Trophoblast cell (in vitro differentiated cells and primary cell): Measurements from ENCODE around the gene JMJD4.

Experiments used
- DNase-seq, 2 donors: peaks; one replicate each; pipeline ENCODE4 v3.0.0-alpha.2; 2016
- H2AFZ ChIP-seq: 2 replicates; pipeline ENCODE4 v1.6.1; 2013; ENCODE audit warnings: low read length, moderate library complexity, mild to moderate bottlenecking; ENCODE audit not compliant: insufficient read depth, poor library complexity
- H2AK5ac ChIP-seq: 2 replicates; pipeline ENCODE4 v1.6.1; 2013; ENCODE audit warnings: mild to moderate bottlenecking, low read length
- H2BK120ac ChIP-seq: 2 replicates; pipeline ENCODE4 v1.6.1; 2013; ENCODE audit warnings: low read length, mild to moderate bottlenecking, moderate library complexity; ENCODE audit not compliant: insufficient read depth, poor library complexity
- H2BK12ac ChIP-seq: 2 replicates; pipeline ENCODE4 v1.6.1; 2013; ENCODE audit warnings: mild to moderate bottlenecking, low read length, moderate library complexity
- H2BK5ac ChIP-seq: 2 replicates; pipeline ENCODE4 v1.6.1; 2013; ENCODE audit warnings: low read length, low read depth, moderate library complexity, mild to moderate bottlenecking; ENCODE audit not compliant: poor library complexity
- H3K14ac ChIP-seq: 2 replicates; pipeline ENCODE4 v1.6.1; 2013; ENCODE audit warnings: mild to moderate bottlenecking, low read length
- H3K18ac ChIP-seq: 2 replicates; pipeline ENCODE4 v1.6.1; 2013; ENCODE audit warnings: mild to moderate bottlenecking, low read length
- H3K23ac ChIP-seq: 2 replicates; pipeline ENCODE4 v1.6.1; 2013; ENCODE audit warnings: low read length
- H3K27ac ChIP-seq: 2 replicates; pipeline ENCODE4 v1.5.1; 2013; ENCODE audit warnings: low read depth, mild to moderate bottlenecking, inconsistent platforms, low read length, moderate library complexity
- H3K27me3 ChIP-seq: 2 replicates; pipeline ENCODE4 v1.6.1; 2013; ENCODE audit warnings: inconsistent platforms, mild to moderate bottlenecking, low read length, moderate library complexity; ENCODE audit not compliant: insufficient read depth
- H3K36me3 ChIP-seq, 2 experiments: 1 replicate in 1 of 2; 2 replicates in 1 of 2; pipeline ENCODE4 v1.6.1; 2013; ENCODE audit warnings: low read length in 2 of 2, mild to moderate bottlenecking in 2 of 2, moderate library complexity in 1 of 2; ENCODE audit not compliant: insufficient read depth in 2 of 2, control insufficient read depth in 1 of 2
- H3K4ac ChIP-seq: 2 replicates; pipeline ENCODE4 v1.6.1; 2013; ENCODE audit warnings: low read depth, mild to moderate bottlenecking, low read length, moderate library complexity
- H3K4me1 ChIP-seq, 2 experiments: 1 replicate in 1 of 2; 2 replicates in 1 of 2; pipeline ENCODE4 v1.6.1; 2013; ENCODE audit warnings: low read length in 2 of 2, mild to moderate bottlenecking in 2 of 2, moderate library complexity in 1 of 2; ENCODE audit not compliant: insufficient read depth in 2 of 2, control insufficient read depth in 1 of 2
- H3K4me2 ChIP-seq: 2 replicates; pipeline ENCODE4 v1.6.1; 2013; ENCODE audit warnings: inconsistent platforms, mild to moderate bottlenecking, low read length, moderate library complexity
- H3K4me3 ChIP-seq: 2 replicates; pipeline ENCODE4 v1.5.1; 2013; ENCODE audit warnings: mild to moderate bottlenecking, low read depth, low read length, inconsistent platforms
- H3K79me1 ChIP-seq: one replicate; pipeline ENCODE4 v1.6.1; 2013; ENCODE audit warnings: low read length
- H3K79me2 ChIP-seq: 2 replicates; pipeline ENCODE4 v1.6.1; 2013; ENCODE audit warnings: low read length, mild to moderate bottlenecking; ENCODE audit not compliant: control insufficient read depth, insufficient read depth, poor library complexity
- H3K9ac ChIP-seq: 2 replicates; pipeline ENCODE4 v1.6.1; 2013; ENCODE audit warnings: mild to moderate bottlenecking, low read length
- H3K9me3 ChIP-seq: 2 replicates; pipeline ENCODE4 v1.6.1; 2013; ENCODE audit warnings: low read depth, mild to moderate bottlenecking, control low read depth, inconsistent platforms, low read length; ENCODE audit not compliant: insufficient read depth
- H4K12ac ChIP-seq: 2 replicates; pipeline ENCODE4 v1.6.1; 2013; ENCODE audit warnings: low read depth, mild to moderate bottlenecking, low read length, moderate library complexity
- H4K8ac ChIP-seq: 2 replicates; pipeline ENCODE4 v1.6.1; 2013; ENCODE audit warnings: low read depth, mild to moderate bottlenecking, low read length, moderate library complexity
- H4K91ac ChIP-seq: one replicate; pipeline ENCODE4 v1.6.1; 2013; ENCODE audit warnings: low read depth, mild to moderate bottlenecking, low read length, moderate library complexity
- WGBS: extraction: QIAGEN DNeasy Blood & Tissue Kit; methylation state at CpG from one replicate; pipeline ENCODE4 v1.1.7; 2013; ENCODE audit warnings: missing lambda C conversion rate; ENCODE audit not compliant: insufficient read length, insufficient coverage; ENCODE audit errors: extremely low coverage; 5-methylcytosine and 5-hydroxymethylcytosine counted together

Gene JMJD4

DNA sequence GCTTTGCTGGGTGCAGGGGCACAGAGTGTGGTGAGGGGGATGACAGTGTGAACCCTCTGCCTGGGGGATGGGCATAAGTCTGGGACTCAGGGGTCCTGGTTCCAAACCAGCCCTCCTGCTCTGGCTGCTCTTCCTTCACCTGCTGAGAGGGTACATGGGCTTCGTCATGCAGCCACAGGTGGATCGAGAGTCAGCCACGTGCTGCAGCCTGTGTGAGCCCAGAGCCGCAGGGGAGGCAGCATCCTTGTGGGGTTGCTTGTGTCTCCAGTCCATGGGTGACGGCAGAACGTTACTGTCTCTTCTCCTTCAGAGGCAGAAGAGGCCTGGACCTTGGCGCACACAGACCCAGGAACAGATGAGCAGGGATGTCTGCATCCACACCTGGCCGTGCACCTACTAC is 12.3 kb upstream of the JMJD4 start:
- H3K4me1 ChIP-seq, result no peaks in the 10 kb centered on the region
- peaks cover 33 to 36% of the 10 kb centered on the region in 2 experiments for H3K36me3 ChIP-seq
- no peak overlapping the region for H3K23ac ChIP-seq
- WGBS, result no CpG with 5 or more reads among the region's 8 CpGs
- no peaks in the 10 kb centered on the region for H3K79me2 ChIP-seq
- no peaks in the 10 kb centered on the region for H3K27me3 ChIP-seq
- no peak overlapping the region for H3K4me2 ChIP-seq
- no peak overlapping the region for H4K12ac ChIP-seq
- H2AFZ ChIP-seq, result no peak overlapping the region
- H3K9ac ChIP-seq, result no peak overlapping the region
- no peak overlapping the region for H3K18ac ChIP-seq
- H2AK5ac ChIP-seq, result no peak overlapping the region
- DNase-seq, result no peak
- no peak overlapping the region for H3K27ac ChIP-seq
- no peak overlapping the region for H2BK120ac ChIP-seq
- no peaks in the 10 kb centered on the region for H3K9me3 ChIP-seq
- no peak overlapping the region for H2BK12ac ChIP-seq
- no peak overlapping the region for H3K4ac ChIP-seq
- H4K91ac ChIP-seq, result no peak overlapping the region
- H3K79me1 ChIP-seq, result no peaks in the 10 kb centered on the region
- no peak overlapping the region for H3K14ac ChIP-seq
- no peak overlapping the region for H3K4me3 ChIP-seq
- H2BK5ac ChIP-seq, result no peak overlapping the region
- H4K8ac ChIP-seq, result no peak overlapping the region

- Histone ChIP-seq H3K9me3 (no peaks in the 10 kb centered on the region), H2BK5ac (no peak overlapping the region), H3K79me2 (no peaks in the 10 kb centered on the region), H4K12ac (no peak overlapping the region), H2AK5ac (no peak overlapping the region), H3K79me1 (no peaks in the 10 kb centered on the region), H2BK12ac (no peak overlapping the region), H2AFZ (no peak overlapping the region), H3K23ac (no peak overlapping the region), H3K18ac (no peak overlapping the region), H3K36me3 (peaks cover 33 to 36% of the 10 kb centered on the region in 2 experiments), H2BK120ac (no peak overlapping the region), H3K9ac (no peak overlapping the region), H3K4me2 (no peak overlapping the region), H3K27ac (no peak overlapping the region), H3K4me1 (no peaks in the 10 kb centered on the region), H3K27me3 (no peaks in the 10 kb centered on the region), H3K4me3 (no peak overlapping the region), H4K8ac (no peak overlapping the region), H3K4ac (no peak overlapping the region), H4K91ac (no peak overlapping the region), H3K14ac (no peak overlapping the region)
- WGBS, result no CpG with 5 or more reads among the region's 6 CpGs
- DNase-seq, result no peak
Observed at GRCh38 chr1:227746676-227747075, 11.6 kb upstream of the JMJD4 start.

DNA sequence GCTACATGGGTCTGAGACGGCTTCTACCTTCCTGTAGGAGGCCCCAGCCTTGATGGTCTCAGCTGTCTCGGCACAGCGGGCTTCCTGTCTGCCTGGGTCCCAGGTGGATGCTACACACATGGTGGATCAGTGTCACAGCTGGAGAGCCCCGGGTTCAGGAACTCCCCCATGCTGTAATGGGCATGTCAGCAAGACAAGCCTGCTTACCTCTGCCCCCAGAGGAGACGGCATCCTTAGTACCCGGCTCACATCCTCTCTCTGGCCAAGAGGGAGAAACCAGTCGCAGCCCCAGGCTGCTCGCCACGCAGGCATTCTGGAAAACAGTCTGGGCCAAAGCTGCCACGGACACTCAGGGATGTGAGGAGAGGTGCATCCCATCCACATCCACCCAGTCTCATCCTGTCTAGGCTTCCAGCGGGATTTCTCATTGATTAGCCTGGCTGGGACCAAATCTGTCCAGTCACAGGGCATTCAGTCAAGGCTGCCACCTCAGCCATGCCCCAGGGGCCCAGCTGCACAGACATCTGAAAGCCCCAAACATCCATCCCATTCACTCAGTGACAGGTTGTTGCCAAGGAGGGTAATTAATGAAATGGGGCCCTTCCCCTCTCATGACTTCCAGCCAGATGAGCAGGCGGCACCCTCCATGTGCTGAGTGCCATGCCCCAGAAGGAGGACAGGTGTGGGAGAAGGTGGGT is 10.6 kb upstream of the JMJD4 start:
- H3K4me3 ChIP-seq, result no peak overlapping the region

GRCh38 chr1:227744668-227745067 is 9.6 kb upstream of the JMJD4 start:
- Histone ChIP-seq H4K12ac (no peak overlapping the region), H3K9me3 (peaks cover 1% of the 10 kb centered on the region), H2BK120ac (no peak overlapping the region), H3K4me3 (no peak overlapping the region), H3K36me3 (peaks cover 19 to 22% of the 10 kb centered on the region in 2 experiments), H3K4me2 (no peak overlapping the region), H3K9ac (no peak overlapping the region), H2BK12ac (no peak overlapping the region), H2AFZ (no peak overlapping the region), H3K18ac (no peak overlapping the region), H3K27me3 (no peaks in the 10 kb centered on the region), H3K27ac (no peak overlapping the region), H4K91ac (no peak overlapping the region), H3K4me1 (no peaks in the 10 kb centered on the region), H3K14ac (no peak overlapping the region), H3K79me2 (no peaks in the 10 kb centered on the region), H2BK5ac (no peak overlapping the region), H3K79me1 (no peaks in the 10 kb centered on the region), H2AK5ac (no peak overlapping the region), H4K8ac (no peak overlapping the region), H3K4ac (no peak overlapping the region), H3K23ac (no peak overlapping the region)
- DNase-seq, result no peak
- no CpG with 5 or more reads among the region's 8 CpGs for WGBS

More for the DNA sequence above, 10.6 kb upstream of the JMJD4 start:
- Histone ChIP-seq H2AK5ac (no peak overlapping the region), H3K79me1 (no peaks in the 10 kb centered on the region), H3K18ac (no peak overlapping the region), H3K36me3 (peaks cover 27 to 29% of the 10 kb centered on the region in 2 experiments), H4K8ac (no peak overlapping the region), H2BK120ac (no peak overlapping the region), H4K12ac (no peak overlapping the region), H3K9ac (no peak overlapping the region), H3K23ac (no peak overlapping the region), H3K14ac (no peak overlapping the region), H3K4me1 (no peaks in the 10 kb centered on the region), H2BK5ac (no peak overlapping the region), H4K91ac (no peak overlapping the region), H3K27ac (no peak overlapping the region), H2AFZ (no peak overlapping the region), H3K4ac (no peak overlapping the region), H3K79me2 (no peaks in the 10 kb centered on the region), H3K9me3 (no peaks in the 10 kb centered on the region), H3K4me2 (no peak overlapping the region), H3K27me3 (no peaks in the 10 kb centered on the region), H2BK12ac (no peak overlapping the region)
- WGBS, result no CpG with 5 or more reads among the region's 12 CpGs
- DNase-seq, result no peak
